ENCODE results near the gene BTG4.

DNA sequence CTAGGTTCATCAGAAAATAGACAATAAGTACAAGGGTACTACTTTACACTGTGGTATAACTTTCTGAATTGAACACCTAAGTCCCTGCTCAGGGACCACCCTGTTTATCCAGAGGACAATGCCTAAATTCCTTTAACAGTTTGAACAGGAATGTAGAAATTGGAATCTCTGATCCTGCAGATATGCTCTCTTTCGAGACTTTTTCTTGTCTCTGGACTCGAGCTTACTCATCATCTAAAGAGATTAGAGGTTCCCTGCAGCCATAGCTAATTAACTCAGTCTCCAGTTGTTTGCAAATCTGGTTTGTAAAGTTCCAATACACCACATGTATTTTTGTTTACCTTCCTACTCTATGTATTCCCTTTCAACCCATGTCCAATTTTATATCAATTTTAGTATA lies 3.4 kb upstream of the BTG4 start:
- TF ChIP-seq, protein P1, sequence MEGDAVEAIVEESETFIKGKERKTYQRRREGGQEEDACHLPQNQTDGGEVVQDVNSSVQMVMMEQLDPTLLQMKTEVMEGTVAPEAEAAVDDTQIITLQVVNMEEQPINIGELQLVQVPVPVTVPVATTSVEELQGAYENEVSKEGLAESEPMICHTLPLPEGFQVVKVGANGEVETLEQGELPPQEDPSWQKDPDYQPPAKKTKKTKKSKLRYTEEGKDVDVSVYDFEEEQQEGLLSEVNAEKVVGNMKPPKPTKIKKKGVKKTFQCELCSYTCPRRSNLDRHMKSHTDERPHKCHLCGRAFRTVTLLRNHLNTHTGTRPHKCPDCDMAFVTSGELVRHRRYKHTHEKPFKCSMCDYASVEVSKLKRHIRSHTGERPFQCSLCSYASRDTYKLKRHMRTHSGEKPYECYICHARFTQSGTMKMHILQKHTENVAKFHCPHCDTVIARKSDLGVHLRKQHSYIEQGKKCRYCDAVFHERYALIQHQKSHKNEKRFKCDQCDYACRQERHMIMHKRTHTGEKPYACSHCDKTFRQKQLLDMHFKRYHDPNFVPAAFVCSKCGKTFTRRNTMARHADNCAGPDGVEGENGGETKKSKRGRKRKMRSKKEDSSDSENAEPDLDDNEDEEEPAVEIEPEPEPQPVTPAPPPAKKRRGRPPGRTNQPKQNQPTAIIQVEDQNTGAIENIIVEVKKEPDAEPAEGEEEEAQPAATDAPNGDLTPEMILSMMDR (IDR thresholded peaks at IDR 0.05), result no peak
- TF ChIP-seq POLR2A (IDR thresholded peaks at IDR 0.05), result no peak
- no peak for TF ChIP-seq EP300 (IDR thresholded peaks at IDR 0.05)
- TF ChIP-seq POLR2AphosphoS5 (IDR thresholded peaks at IDR 0.05), result no peak

Measured in upper lobe of left lung (tissue), 4 donors.